Lower leg skin (tissue), 4 donors: ENCODE results near the gene DUSP15. TPM values are rescaled to one million over a fixed set of nuclear protein-coding genes. Genes with fewer than 3 reads are reported as not detected.

ENCODE experiments used
- DNase-seq, 2 donors: peaks; one replicate each; pipeline ENCODE4 v3.0.0-alpha.2; 2019; ENCODE audit warnings: low spot score in 2 of 2
- H3K4me3 ChIP-seq: fragments of 200-600 bp; sonication (generic); 2 replicates; pipeline ENCODE4 v1.5.1; 2017; ENCODE audit warnings: mild to moderate bottlenecking, low read depth; ENCODE audit not compliant: poor library complexity, severe bottlenecking
- CTCF ChIP-seq, 3 donors: fragments of 450-650 bp; IDR thresholded peaks; one replicate each; pipeline ENCODE4 v1.5.1; 2016; ENCODE audit warnings: antibody characterized with exemption in 3 of 3, mild to moderate bottlenecking in 3 of 3, moderate library complexity in 2 of 3
- POLR2A ChIP-seq, 2 donors: fragments of 450-650 bp; IDR thresholded peaks; one replicate each; pipeline ENCODE4 v1.6.1; 2016 to 2017; ENCODE audit warnings: antibody characterized with exemption in 2 of 2, mild to moderate bottlenecking in 1 of 2, moderate library complexity in 1 of 2
- WGBS, 2 donors: methylation state at CpG; one replicate each; pipeline ENCODE4 v1.1.5; 2018; 5-methylcytosine and 5-hydroxymethylcytosine counted together
- intact Hi-C: fragments of 100-400 bp; cut with DNase I; formaldehyde crosslinking; loops from one replicate; pipeline ENCODE4 v1.15.0; 2023; ENCODE audit warnings: low total_unique reads
- total RNA-seq, 4 donors: library from RNA; depleted of rRNA; stranded (reverse); fragments of >200 nt; gene quantifications; one replicate each; pipeline ENCODE4 v1.1.0, GENCODE V29; 2016

DUSP15 gene
- total RNA-seq, 4 donors from 2014 or later: 1.5 TPM; not detected in 3

GRCh38 chr20:31811198-31811597 lies 59.1 kb downstream of the DUSP15 start:
- intact Hi-C loops: no loop called here
- no peak for TF ChIP-seq CTCF (IDR thresholded peaks at IDR 0.05)
- TF ChIP-seq POLR2A (IDR thresholded peaks at IDR 0.05): no peak
- DNase-seq: no peak
- H3K4me3 ChIP-seq: no peak overlapping the region
- 89 to 90% methylated on average over 4 of the region's 4 CpGs for WGBS, 2 donors

Other genes starting within 250 kb of the DUSP15 start
- 10 to 100 TPM in 1 of 4 donors, 1 to 10 TPM in 2, under 1 TPM in 1; 0.67 to 19.0 (median 3.3) TPM for gene COX4I2, start 232.6 kb downstream of the DUSP15 start, total RNA-seq
- 100 to 1,000 TPM; 115 to 152 (median 125) TPM for gene BCL2L1, start 147.7 kb downstream of the DUSP15 start, total RNA-seq
- gene TPX2, start 131.2 kb downstream of the DUSP15 start, total RNA-seq: 10 to 100 TPM in 1 of 4 donors, 1 to 10 TPM in 3; 5.9 to 10.2 (median 7.3) TPM
- under 1 TPM in 1 of 4 donors, not detected in 3; 0.10 TPM for gene MYLK2, start 51.2 kb downstream of the DUSP15 start, total RNA-seq
- under 1 TPM in 2 of 4 donors, not detected in 2; 0.44 to 0.97 TPM for gene FOXS1, start 24.9 kb downstream of the DUSP15 start, total RNA-seq
- under 1 TPM in 1 of 4 donors, not detected in 3; 0.16 TPM for gene TTLL9, start 107 bp upstream of the DUSP15 start, total RNA-seq
- gene PDRG1, start 81.5 kb upstream of the DUSP15 start, total RNA-seq: 10 to 100 TPM; 10.9 to 18.0 (median 13.0) TPM
- not detected for gene XKR7, start 97.6 kb upstream of the DUSP15 start, total RNA-seq
- gene CCM2L, start 139.9 kb upstream of the DUSP15 start, total RNA-seq: 1 to 10 TPM in 2 of 4 donors, under 1 TPM in 2; 0.65 to 4.4 (median 2.5) TPM
- gene HCK, start 181.7 kb upstream of the DUSP15 start, total RNA-seq: 10 to 100 TPM in 1 of 4 donors, 1 to 10 TPM in 3; 7.0 to 10.2 (median 8.7) TPM
- gene TM9SF4, start 239.2 kb upstream of the DUSP15 start, total RNA-seq: 10 to 100 TPM; 42.2 to 49.5 (median 47.3) TPM